ENCODE results near the gene TRDN. TPM values are rescaled to one million over a fixed set of nuclear protein-coding genes. Genes with fewer than 3 reads are reported as not detected.

The TRDN gene
- total and polyA plus RNA-seq, 2 experiments from 2014 or later: 0.10 to 0.48 TPM

GRCh38 chr6:123570813-123571684, 65.7 kb downstream of the TRDN start:
- H3K27me3 ChIP-seq: no peaks in the 10 kb centered on the region
- no peaks in the 10 kb centered on the region for H3K4me1 ChIP-seq (ENCODE audit: insufficient read depth)
- H3K4me3 ChIP-seq: no peak overlapping the region
- H2AFZ ChIP-seq: no peak overlapping the region
- H3K9me3 ChIP-seq (ENCODE audit: low read depth): no peaks in the 10 kb centered on the region
- 63% methylated on average over 7 of the region's 7 CpGs for WGBS (ENCODE audit: low lambda C conversion rate, missing lambda C conversion rate)
- no peaks in the 10 kb centered on the region for H3K79me2 ChIP-seq
- no peak for DNase-seq (ENCODE audit: low spot score)
- no peak overlapping the region for H3K27ac ChIP-seq
- no peaks in the 10 kb centered on the region for H3K36me3 ChIP-seq (replicated peaks; ENCODE audit: insufficient read depth, low read depth)
- H3K4me2 ChIP-seq: peak overlapping the region; percentile 24
- no peaks in the 10 kb centered on the region for H4K20me1 ChIP-seq (ENCODE audit: insufficient read depth, poor library complexity, severe bottlenecking)
- no peak for TF ChIP-seq CTCF (IDR thresholded peaks at IDR 0.05; ENCODE audit: poor library complexity)
- no peak for TF ChIP-seq EZH2phosphoT487 (IDR thresholded peaks at IDR 0.05; ENCODE audit: low read depth, severe bottlenecking, unreplicated experiment)
- TF ChIP-seq EZH2 (IDR thresholded peaks at IDR 0.05; ENCODE audit: borderline replicate concordance): no peak
- H3K9me2 ChIP-seq (replicated peaks; ENCODE audit: insufficient read depth): no peaks in the 10 kb centered on the region

GRCh38 chr6:123569575-123569974, 67.2 kb downstream of the TRDN start:
- H3K4me3 ChIP-seq: no peak overlapping the region
- DNase-seq (ENCODE audit: low spot score): no peak
- H3K4me2 ChIP-seq: no peak overlapping the region
- H3K9me2 ChIP-seq (replicated peaks; ENCODE audit: insufficient read depth): no peaks in the 10 kb centered on the region
- no peak overlapping the region for H3K27ac ChIP-seq
- no peaks in the 10 kb centered on the region for H3K79me2 ChIP-seq
- no peaks in the 10 kb centered on the region for H3K4me1 ChIP-seq (ENCODE audit: insufficient read depth)
- TF ChIP-seq EZH2phosphoT487 (IDR thresholded peaks at IDR 0.05; ENCODE audit: low read depth, severe bottlenecking, unreplicated experiment) (no peak), EZH2 (IDR thresholded peaks at IDR 0.05; ENCODE audit: borderline replicate concordance) (no peak), CTCF (IDR thresholded peaks at IDR 0.05; ENCODE audit: poor library complexity) (no peak)
- H3K27me3 ChIP-seq: no peaks in the 10 kb centered on the region
- H4K20me1 ChIP-seq (ENCODE audit: insufficient read depth, poor library complexity, severe bottlenecking): no peaks in the 10 kb centered on the region
- no peaks in the 10 kb centered on the region for H3K36me3 ChIP-seq (replicated peaks; ENCODE audit: insufficient read depth, low read depth)
- H2AFZ ChIP-seq: no peak overlapping the region
- H3K9me3 ChIP-seq (ENCODE audit: low read depth): no peaks in the 10 kb centered on the region

GRCh38 chr6:123565529-123565928, 71.2 kb downstream of the TRDN start:
- Histone ChIP-seq H3K4me3 (no peak overlapping the region), H3K9me3 (ENCODE audit: low read depth) (no peaks in the 10 kb centered on the region), H3K27me3 (no peaks in the 10 kb centered on the region), H3K27ac (no peak overlapping the region), H2AFZ (no peak overlapping the region), H3K9me2 (replicated peaks; ENCODE audit: insufficient read depth) (no peaks in the 10 kb centered on the region), H3K36me3 (replicated peaks; ENCODE audit: insufficient read depth, low read depth) (no peaks in the 10 kb centered on the region), H3K79me2 (no peaks in the 10 kb centered on the region), H3K4me2 (no peak overlapping the region), H4K20me1 (ENCODE audit: insufficient read depth, poor library complexity, severe bottlenecking) (no peaks in the 10 kb centered on the region), H3K4me1 (ENCODE audit: insufficient read depth) (no peaks in the 10 kb centered on the region)
- TF ChIP-seq EZH2 (IDR thresholded peaks at IDR 0.05; ENCODE audit: borderline replicate concordance) (no peak), EZH2phosphoT487 (IDR thresholded peaks at IDR 0.05; ENCODE audit: low read depth, severe bottlenecking, unreplicated experiment) (no peak), CTCF (IDR thresholded peaks at IDR 0.05; ENCODE audit: poor library complexity) (no peak)
- no peak for DNase-seq (ENCODE audit: low spot score)
- WGBS (ENCODE audit: low lambda C conversion rate, missing lambda C conversion rate): 93% methylated on average over 10 of the region's 10 CpGs
